ENCODE data around the gene TRIO. TPM values are rescaled to one million over a fixed set of nuclear protein-coding genes. Genes with fewer than 3 reads are reported as not detected.

The TRIO gene
- total and polyA plus RNA-seq, 4 donors, result 23.8 to 243 (median 110) TPM

DNA sequence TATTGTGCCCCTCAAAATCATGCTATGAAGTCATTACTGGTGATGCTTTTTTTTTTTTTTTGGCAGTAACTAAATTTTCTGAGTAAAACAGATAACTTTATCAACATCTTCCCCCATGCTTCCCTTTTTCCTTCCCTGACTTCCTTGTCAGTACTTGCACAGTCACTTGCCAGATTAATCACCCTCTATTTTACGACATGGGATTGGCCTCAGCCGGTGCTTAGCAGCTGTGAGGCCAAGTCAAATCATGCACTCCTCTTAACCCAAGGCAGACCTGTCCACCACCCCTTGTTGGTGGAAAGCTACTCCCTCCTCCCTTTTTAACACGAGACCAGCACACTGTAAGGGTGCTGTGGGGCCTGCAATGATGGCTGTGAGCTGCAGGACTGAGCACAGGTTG lies 320.5 kb downstream of the TRIO start:
- DNase-seq (no peak), ATAC-seq (ENCODE audit: insufficient read depth, low FRiP score) (peak; percentile 45)
- Histone ChIP-seq H3K9ac (ENCODE audit: insufficient read depth in 1 of 2, low read length in 2 of 2) (no peak overlapping the region), H3K4me1 (ENCODE audit: control insufficient read depth in 5 of 5, insufficient read depth in 5 of 5, low read length in 5 of 5) (no peaks in the 10 kb centered on the region), H3K36me3 (ENCODE audit: control insufficient read depth in 4 of 4, insufficient read depth in 4 of 4, low read length in 4 of 4) (peaks cover 36 to 49% (median 41%) of the 10 kb centered on the region in 4 donors), H3K27ac (ENCODE audit: low read depth in 1 of 2, low read length in 1 of 2) (no peak overlapping the region), H3K27me3 (ENCODE audit: control insufficient read depth in 3 of 3, insufficient read depth in 3 of 3, low read length in 2 of 3) (no peaks in the 10 kb centered on the region), H3K9me3 (ENCODE audit: control insufficient read depth in 4 of 4, insufficient read depth in 3 of 4, low read length in 3 of 4) (no peaks in the 10 kb centered on the region), H3K4me3 (no peak overlapping the region)
- TF ChIP-seq, protein P1, sequence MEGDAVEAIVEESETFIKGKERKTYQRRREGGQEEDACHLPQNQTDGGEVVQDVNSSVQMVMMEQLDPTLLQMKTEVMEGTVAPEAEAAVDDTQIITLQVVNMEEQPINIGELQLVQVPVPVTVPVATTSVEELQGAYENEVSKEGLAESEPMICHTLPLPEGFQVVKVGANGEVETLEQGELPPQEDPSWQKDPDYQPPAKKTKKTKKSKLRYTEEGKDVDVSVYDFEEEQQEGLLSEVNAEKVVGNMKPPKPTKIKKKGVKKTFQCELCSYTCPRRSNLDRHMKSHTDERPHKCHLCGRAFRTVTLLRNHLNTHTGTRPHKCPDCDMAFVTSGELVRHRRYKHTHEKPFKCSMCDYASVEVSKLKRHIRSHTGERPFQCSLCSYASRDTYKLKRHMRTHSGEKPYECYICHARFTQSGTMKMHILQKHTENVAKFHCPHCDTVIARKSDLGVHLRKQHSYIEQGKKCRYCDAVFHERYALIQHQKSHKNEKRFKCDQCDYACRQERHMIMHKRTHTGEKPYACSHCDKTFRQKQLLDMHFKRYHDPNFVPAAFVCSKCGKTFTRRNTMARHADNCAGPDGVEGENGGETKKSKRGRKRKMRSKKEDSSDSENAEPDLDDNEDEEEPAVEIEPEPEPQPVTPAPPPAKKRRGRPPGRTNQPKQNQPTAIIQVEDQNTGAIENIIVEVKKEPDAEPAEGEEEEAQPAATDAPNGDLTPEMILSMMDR (IDR thresholded peaks at IDR 0.05; ENCODE audit: control extremely low read depth, extremely low read depth), result no peak
- 25 to 48% methylated on average over 3 of the region's 3 CpGs for WGBS, 2 donors

DNA sequence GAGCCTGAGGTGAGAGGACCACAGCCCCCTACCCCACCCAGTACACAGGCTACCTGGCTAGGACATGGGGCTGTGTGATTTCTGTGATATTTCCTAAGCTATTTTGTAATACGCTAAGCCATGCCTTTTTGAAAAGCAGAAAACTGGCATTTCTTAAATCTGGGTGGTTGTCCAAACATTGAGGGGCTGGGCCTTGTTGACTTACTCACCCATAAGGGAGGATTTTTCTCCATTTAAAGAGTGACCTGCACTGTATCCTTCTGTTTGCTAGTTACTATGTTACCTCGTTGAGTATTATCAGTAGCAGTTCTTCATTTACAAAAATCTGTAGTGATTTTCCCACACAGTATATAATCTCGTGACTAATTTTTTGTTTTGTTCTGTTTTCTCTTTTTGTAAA lies 321.0 kb downstream of the TRIO start:
- Histone ChIP-seq H3K9ac (ENCODE audit: insufficient read depth in 1 of 2, low read length in 2 of 2) (no peak overlapping the region), H3K4me3 (no peak overlapping the region), H3K27me3 (ENCODE audit: control insufficient read depth in 3 of 3, insufficient read depth in 3 of 3, low read length in 2 of 3) (no peaks in the 10 kb centered on the region), H3K9me3 (ENCODE audit: control insufficient read depth in 4 of 4, insufficient read depth in 3 of 4, low read length in 3 of 4) (no peaks in the 10 kb centered on the region), H3K4me1 (ENCODE audit: control insufficient read depth in 5 of 5, insufficient read depth in 5 of 5, low read length in 5 of 5) (no peaks in the 10 kb centered on the region), H3K27ac (ENCODE audit: low read depth in 1 of 2, low read length in 1 of 2) (no peak overlapping the region), H3K36me3 (ENCODE audit: control insufficient read depth in 4 of 4, insufficient read depth in 4 of 4, low read length in 4 of 4) (peaks cover 35 to 47% (median 41%) of the 10 kb centered on the region in 4 donors)
- WGBS, 2 donors, result 58 to 66% methylated on average over 3 of the region's 3 CpGs
- peak; percentile 3 for ATAC-seq (ENCODE audit: insufficient read depth, low FRiP score)
- DNase-seq, result no peak
- TF ChIP-seq, protein P1 (IDR thresholded peaks at IDR 0.05; ENCODE audit: control extremely low read depth, extremely low read depth), result no peak

DNA sequence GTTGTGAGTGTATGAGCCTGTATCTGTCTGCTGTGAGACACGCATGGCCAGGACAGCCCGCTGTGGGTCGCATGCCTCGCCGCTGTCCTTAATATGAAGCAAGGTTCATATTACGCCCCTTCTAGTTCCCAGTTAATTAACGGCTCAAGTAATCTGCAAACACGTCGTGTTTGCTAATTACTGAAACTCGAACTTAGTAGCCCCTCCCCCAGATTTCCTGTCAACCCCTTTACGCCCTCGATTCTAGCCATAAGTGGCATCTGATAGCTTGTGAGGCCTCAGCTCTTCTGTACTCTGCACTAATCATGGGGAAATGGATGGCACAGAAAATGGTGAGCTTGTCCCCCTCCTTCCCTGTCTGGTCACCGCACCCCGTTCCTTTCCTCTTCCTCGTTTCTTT lies 321.5 kb downstream of the TRIO start:
- 58 to 74% methylated on average over 15 of the region's 15 CpGs for WGBS, 2 donors
- DNase-seq, result no peak

More for the DNA sequence above, 321.5 kb downstream of the TRIO start:
- TF ChIP-seq, protein P1 (IDR thresholded peaks at IDR 0.05; ENCODE audit: control extremely low read depth, extremely low read depth), result no peak
- no peak overlapping the region for H3K27ac ChIP-seq (ENCODE audit: low read depth in 1 of 2, low read length in 1 of 2)
- ATAC-seq (ENCODE audit: insufficient read depth, low FRiP score), result no peak
- H3K9ac ChIP-seq (ENCODE audit: insufficient read depth in 1 of 2, low read length in 2 of 2), result no peak overlapping the region
- peaks cover 34 to 49% (median 41%) of the 10 kb centered on the region in 4 donors for H3K36me3 ChIP-seq (ENCODE audit: control insufficient read depth in 4 of 4, insufficient read depth in 4 of 4, low read length in 4 of 4)
- H3K9me3 ChIP-seq (ENCODE audit: control insufficient read depth in 4 of 4, insufficient read depth in 3 of 4, low read length in 3 of 4), result no peaks in the 10 kb centered on the region
- no peak overlapping the region for H3K4me3 ChIP-seq
- H3K27me3 ChIP-seq (ENCODE audit: control insufficient read depth in 3 of 3, insufficient read depth in 3 of 3, low read length in 2 of 3), result no peaks in the 10 kb centered on the region
- no peaks in the 10 kb centered on the region for H3K4me1 ChIP-seq (ENCODE audit: control insufficient read depth in 5 of 5, insufficient read depth in 5 of 5, low read length in 5 of 5)

Data from lung (tissue), 12 donors.